Adipocyte (in vitro differentiated cells): ENCODE data around the gene NHLH1.

ENCODE experiments used
- DNase-seq: peaks from one replicate; pipeline ENCODE4 v3.0.0-alpha.2; 2015; ENCODE audit warnings: low read depth
- H3K27me3 ChIP-seq: replicated peaks from 2 replicates; pipeline ENCODE4 v1.7.0; 2013; ENCODE audit warnings: mild to moderate bottlenecking, low read length, moderate library complexity; ENCODE audit not compliant: control insufficient read depth, insufficient read depth
- H3K36me3 ChIP-seq: 2 replicates; pipeline ENCODE4 v1.7.0; 2013; ENCODE audit warnings: low read length, mild to moderate bottlenecking, moderate library complexity; ENCODE audit not compliant: control insufficient read depth, insufficient read depth, severe bottlenecking
- H3K4me1 ChIP-seq: 2 replicates; pipeline ENCODE4 v1.7.0; 2013; ENCODE audit warnings: mild to moderate bottlenecking, low read length, moderate library complexity; ENCODE audit not compliant: control insufficient read depth, insufficient read depth
- H3K4me3 ChIP-seq: 2 replicates; pipeline ENCODE4 v1.7.0; 2013; ENCODE audit warnings: mild to moderate bottlenecking, low read length, moderate library complexity
- H3K9ac ChIP-seq: 2 replicates; pipeline ENCODE4 v1.7.0; 2013; ENCODE audit warnings: mild to moderate bottlenecking, low read length, moderate library complexity
- H3K9me3 ChIP-seq: 2 replicates; pipeline ENCODE4 v1.7.0; 2013; ENCODE audit warnings: mild to moderate bottlenecking, low read length, moderate library complexity; ENCODE audit not compliant: control insufficient read depth

The NHLH1 gene

GRCh38 chr1:160415696-160416290 is 48.9 kb downstream of the NHLH1 start:
- Histone ChIP-seq H3K4me1 (no peaks in the 10 kb centered on the region), H3K27me3 (peaks cover 53% of the 10 kb centered on the region), H3K9me3 (no peaks in the 10 kb centered on the region), H3K4me3 (no peak overlapping the region), H3K36me3 (no peaks in the 10 kb centered on the region), H3K9ac (no peak overlapping the region)
- DNase-seq: no peak

GRCh38 chr1:160416369-160416768 is 49.5 kb downstream of the NHLH1 start:
- no peaks in the 10 kb centered on the region for H3K36me3 ChIP-seq
- H3K27me3 ChIP-seq: peaks cover 51% of the 10 kb centered on the region
- H3K9me3 ChIP-seq: no peaks in the 10 kb centered on the region
- H3K9ac ChIP-seq: no peak overlapping the region
- H3K4me1 ChIP-seq: no peaks in the 10 kb centered on the region
- H3K4me3 ChIP-seq: no peak overlapping the region
- DNase-seq: peak; percentile 50

DNA sequence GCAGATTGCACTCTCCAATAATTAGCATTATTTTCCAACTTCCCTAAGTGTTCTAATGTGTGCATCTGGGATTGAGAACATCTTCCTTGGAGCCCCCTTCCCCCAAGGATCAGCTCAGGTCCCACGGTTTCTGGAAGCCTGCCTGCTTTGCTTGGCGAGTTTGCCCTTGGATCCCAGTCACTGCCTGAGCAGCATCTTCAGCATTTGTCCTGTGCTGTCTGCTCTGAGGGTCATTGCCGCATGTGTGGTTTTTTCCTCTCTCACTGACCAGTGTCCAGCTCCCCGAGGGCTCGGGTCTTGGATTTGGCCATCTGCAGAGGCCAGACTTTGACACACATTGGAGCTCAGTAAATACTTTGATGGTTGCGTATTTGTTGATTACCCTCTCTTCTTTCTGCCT is 51.6 kb downstream of the NHLH1 start:
- H3K27me3 ChIP-seq: peaks cover 35% of the 10 kb centered on the region
- no peak overlapping the region for H3K9ac ChIP-seq
- H3K36me3 ChIP-seq: no peaks in the 10 kb centered on the region
- DNase-seq: no peak
- H3K4me1 ChIP-seq: no peaks in the 10 kb centered on the region
- no peak overlapping the region for H3K4me3 ChIP-seq
- H3K9me3 ChIP-seq: no peaks in the 10 kb centered on the region

- Histone ChIP-seq H3K4me3 (no peak overlapping the region), H3K36me3 (no peaks in the 10 kb centered on the region), H3K4me1 (no peaks in the 10 kb centered on the region), H3K9me3 (no peaks in the 10 kb centered on the region), H3K9ac (no peak overlapping the region), H3K27me3 (peaks cover 34% of the 10 kb centered on the region)
- no peak for DNase-seq
Measured at GRCh38 chr1:160419150-160419837, 52.4 kb downstream of the NHLH1 start.

DNA sequence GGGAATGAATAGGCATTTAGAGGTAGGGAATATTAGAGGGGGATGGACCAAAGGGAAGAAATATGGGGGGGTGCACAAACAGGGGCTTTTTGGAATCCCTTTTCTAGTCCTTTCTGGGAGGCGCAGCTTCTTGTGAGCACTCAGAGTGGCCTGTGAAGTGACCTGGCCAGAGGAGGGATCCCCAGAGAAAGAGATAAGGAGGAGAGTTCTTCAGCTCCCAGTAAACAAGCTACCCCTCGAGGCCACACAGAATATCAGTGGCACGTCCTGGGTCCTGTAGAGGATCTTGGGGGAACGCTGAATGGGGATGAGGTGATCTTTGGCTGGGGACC is 52.9 kb downstream of the NHLH1 start:
- H3K27me3 ChIP-seq: peaks cover 35% of the 10 kb centered on the region
- no peaks in the 10 kb centered on the region for H3K36me3 ChIP-seq
- no peak for DNase-seq

GRCh38 chr1:160420881-160421842 is 54.3 kb downstream of the NHLH1 start:
- Histone ChIP-seq H3K4me3 (no peak overlapping the region), H3K36me3 (no peaks in the 10 kb centered on the region), H3K27me3 (peaks cover 29% of the 10 kb centered on the region), H3K9ac (no peak overlapping the region), H3K9me3 (no peaks in the 10 kb centered on the region), H3K4me1 (no peaks in the 10 kb centered on the region)
- DNase-seq: no peak

More for the DNA sequence above, 52.9 kb downstream of the NHLH1 start:
- H3K9ac ChIP-seq: no peak overlapping the region
- H3K9me3 ChIP-seq: no peaks in the 10 kb centered on the region
- H3K4me3 ChIP-seq: no peak overlapping the region
- no peaks in the 10 kb centered on the region for H3K4me1 ChIP-seq

DNA sequence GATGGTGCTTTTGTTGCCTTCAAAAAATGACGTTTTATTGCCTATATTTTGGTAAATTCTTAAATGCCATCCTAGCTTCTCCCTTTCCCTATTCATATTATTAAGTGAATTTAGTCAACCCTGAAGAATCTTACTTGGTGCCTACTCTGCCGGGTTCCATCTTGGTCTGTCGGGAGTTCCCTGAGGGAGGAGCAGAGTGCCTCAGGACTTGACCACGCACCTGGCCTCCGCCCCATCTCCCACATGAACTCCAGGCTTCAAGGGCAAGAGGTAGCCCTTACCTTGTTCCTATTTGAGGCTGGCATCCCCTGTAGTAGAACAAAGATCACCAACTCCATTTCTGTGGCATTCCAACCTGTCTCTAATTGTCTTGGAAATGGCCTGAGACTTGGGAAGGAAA is 55.0 kb downstream of the NHLH1 start:
- no peaks in the 10 kb centered on the region for H3K9me3 ChIP-seq
- no peak for DNase-seq
- no peak overlapping the region for H3K9ac ChIP-seq
- no peak overlapping the region for H3K4me3 ChIP-seq
- H3K4me1 ChIP-seq: no peaks in the 10 kb centered on the region
- H3K27me3 ChIP-seq: peaks cover 28% of the 10 kb centered on the region
- H3K36me3 ChIP-seq: no peaks in the 10 kb centered on the region
